ENCODE results near the gene CYTL1. TPM values are rescaled to one million over a fixed set of nuclear protein-coding genes. Genes with fewer than 3 reads are reported as not detected.

CYTL1 gene
- total and polyA plus RNA-seq, 2 of the 4 experiments (the other 2 are of a cell fraction), result 1.3 to 7.4 TPM

- Histone ChIP-seq H3K36me3 (ENCODE audit: control insufficient read depth, insufficient read depth, low read length) (no peaks in the 10 kb centered on the region), H4K8ac (ENCODE audit: low read depth in 2 of 2, low read length in 2 of 2) (no peak overlapping the region), H2AK9ac (replicated peaks; ENCODE audit: low read depth, low read length, poor library complexity) (no peak overlapping the region), H3K9ac (ENCODE audit: low read depth, low read length) (no peak overlapping the region), H3K27ac (ENCODE audit: insufficient read depth, low read length) (no peak overlapping the region), H3K9me3 (ENCODE audit: control insufficient read depth, insufficient read depth, low read length) (no peaks in the 10 kb centered on the region), H3K9me1 (ENCODE audit: insufficient read depth, low read length) (no peaks in the 10 kb centered on the region), H3K14ac (replicated peaks; ENCODE audit: low read depth, low read length) (no peak overlapping the region), H3K23ac (ENCODE audit: low read depth, low read length) (no peak overlapping the region), H3K18ac (ENCODE audit: low read depth, low read length) (no peak overlapping the region), H2AK5ac (ENCODE audit: low read depth, low read length) (no peak overlapping the region), H2BK20ac (ENCODE audit: low read depth, low read length) (no peak overlapping the region), H4K91ac (ENCODE audit: insufficient read depth, low read depth, low read length) (no peak overlapping the region), H3K4me3 (ENCODE audit: insufficient read depth, low read depth, low read length) (no peak overlapping the region), H4K20me1 (ENCODE audit: insufficient read depth, low read length) (no peaks in the 10 kb centered on the region), H4K5ac (ENCODE audit: low read depth, low read length) (no peak overlapping the region), H2BK15ac (ENCODE audit: low read depth, low read length) (no peak overlapping the region), H2BK120ac (ENCODE audit: low read depth, low read length) (no peak overlapping the region), H3K4me1 (ENCODE audit: control insufficient read depth, insufficient read depth, low read length) (no peaks in the 10 kb centered on the region; the same call in 1 of the 2 replicates), H3K79me1 (ENCODE audit: low read depth in 1 of 2, low read length in 2 of 2) (no peaks in the 10 kb centered on the region), H3K4ac (ENCODE audit: low read depth, low read length) (no peak overlapping the region), H3K56ac (ENCODE audit: extremely low read depth, insufficient read depth, low read length) (no peak overlapping the region), H2BK5ac (ENCODE audit: low read depth, low read length, poor library complexity, severe bottlenecking) (no peak overlapping the region), H2AFZ (replicated peaks; ENCODE audit: low read length, poor library complexity) (no peak overlapping the region), H3K27me3 (ENCODE audit: control insufficient read depth, insufficient read depth, low read length) (peaks cover 14% of the 10 kb centered on the region), H3K4me2 (ENCODE audit: low read depth, low read length) (no peak overlapping the region)
- intact Hi-C loops (cut with micrococcal nuclease) (no loop called here), dilution Hi-C loops (cut with HindIII; ENCODE audit: low sequenced_read_pairs, unreplicated experiment) (no loop called here), in situ Hi-C loops (cut with MboI; ENCODE audit: low sequenced_read_pairs) (no loop called here)
- ChIA-PET CTCF (no interaction called here), POLR2A (ENCODE audit: unreplicated experiment) (no interaction called here)
- DNase-seq (no peak), ATAC-seq (ENCODE audit: low read depth) (no peak)
- BruUV-seq (replicated peaks), result no TSS peak
- TF ChIP-seq CHD1 (IDR thresholded peaks at IDR 0.05; ENCODE audit: low read depth, low read length) (no peak), RCOR1 (IDR thresholded peaks at IDR 0.05; ENCODE audit: insufficient replicate concordance, low read length) (no peak), ELK1 (IDR thresholded peaks at IDR 0.05; ENCODE audit: borderline replicate concordance, low read depth, low read length) (no peak), MXI1 (IDR thresholded peaks at IDR 0.05; ENCODE audit: borderline replicate concordance, low read depth, low read length) (no peak), NFE2L2 (IDR thresholded peaks at IDR 0.05; ENCODE audit: low read depth, low read length) (no peak), CEBPB (IDR thresholded peaks at IDR 0.05; ENCODE audit: low read depth, low read length) (no peak), BHLHE40 (IDR thresholded peaks at IDR 0.05; ENCODE audit: low read depth, low read length) (no peak), MAZ (IDR thresholded peaks at IDR 0.05; ENCODE audit: borderline replicate concordance, low read depth, low read length) (no peak), SMC3 (IDR thresholded peaks at IDR 0.05; ENCODE audit: low read depth, low read length) (no peak), RAD21 (IDR thresholded peaks at IDR 0.05; ENCODE audit: low read length) (no peak), POLR2A (IDR thresholded peaks at IDR 0.05; ENCODE audit: low read depth, low read length) (no peak), FOS (IDR thresholded peaks at IDR 0.05; ENCODE audit: low read depth, low read length) (no peak), CTCF (conservative IDR thresholded peaks at IDR 0.05; ENCODE audit: low read depth, low read length) (no peak), MAFK (IDR thresholded peaks at IDR 0.05; ENCODE audit: low read depth, low read length) (no peak)
- WGBS, 2 experiments (ENCODE audit: extremely low coverage in 2 of 2, insufficient read length in 1 of 2), result 30% methylated on average over 2 of the region's 12 CpGs; no CpG with 5 or more reads in 1 of the 2 experiments
Measured at GRCh38 chr4:4980621-4981230, 38.5 kb downstream of the CYTL1 start.
